ENCODE results near the gene XYLB.
"Not testable (repeated sequence)": the region's sequence is repeated elsewhere in the genome, so short reads cannot be mapped to it uniquely, and the experiment has no call there.

GRCh38 chr3:38432871-38433658 lies 86.5 kb downstream of the XYLB start:
- not testable (repeated sequence) for TF ChIP-seq POLR2A (IDR thresholded peaks at IDR 0.05; ENCODE audit: low read length); GATA1 (IDR thresholded peaks at IDR 0.05; ENCODE audit: low read depth, low read length)
